ENCODE measurements around the gene NFIA. TPM values are rescaled to one million over a fixed set of nuclear protein-coding genes. Genes with fewer than 3 reads are reported as not detected.

The NFIA gene
- total and polyA plus RNA-seq, 9 of the 15 experiments (the other 6 are each of a cell fraction or from before 2014, with no cell fraction given) = 5.3 to 24.9 (median 9.8) TPM

DNA sequence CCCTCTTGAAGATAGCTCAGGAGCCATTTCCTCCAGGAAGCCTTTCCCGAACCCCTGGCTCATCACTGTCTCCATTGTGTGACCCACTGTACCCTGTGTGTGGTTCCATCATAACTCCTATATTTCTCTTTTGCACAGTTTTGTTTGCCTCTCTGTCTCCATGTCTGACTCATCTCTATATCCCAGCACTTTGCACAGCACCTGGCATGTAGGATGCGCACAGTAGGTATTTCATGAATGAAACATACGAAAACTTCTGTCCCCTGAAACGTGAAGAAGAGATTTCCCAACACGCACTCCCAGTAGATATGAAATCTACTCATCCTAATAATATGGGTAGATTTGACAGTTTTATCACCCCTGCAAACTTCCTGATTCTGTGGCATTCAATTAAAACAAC is 275.2 kb downstream of the NFIA start:
- H3K27ac ChIP-seq (ENCODE audit: extremely low read depth, low read depth, low read length) = no peak overlapping the region
- WGBS (ENCODE audit: insufficient coverage, low coverage, missing lambda C conversion rate) = 93% methylated on average over 5 of the region's 5 CpGs
- DNase-seq (ENCODE audit: extremely low read depth in 1 of 4, low spot score in 3 of 4) (no peak), FAIRE-seq (no peak), ATAC-seq (no peak)
- no TSS peak for BruUV-seq (replicated peaks)
- no peak overlapping the region for H3K4me3 ChIP-seq
- no peaks in the 10 kb centered on the region for H3K27me3 ChIP-seq (ENCODE audit: control insufficient read depth in 2 of 2, insufficient read depth in 2 of 2, low read length in 2 of 2)
- TF ChIP-seq ZKSCAN1 (IDR thresholded peaks at IDR 0.05; ENCODE audit: low read depth, low read length) (peak; percentile 94), ZNF239 (CRISPR knock-in tag; IDR thresholded peaks at IDR 0.05) (no peak)
- peaks cover 67% of the 10 kb centered on the region; the same call in 2 of the 3 replicates for H3K36me3 ChIP-seq (ENCODE audit: control insufficient read depth, insufficient read depth, low read length)
- in situ Hi-C loops (cut with MboI) (no loop called here), intact Hi-C loops (cut with micrococcal nuclease) (no loop called here)
- no peaks in the 10 kb centered on the region for H4K20me1 ChIP-seq (replicated peaks; ENCODE audit: control insufficient read depth, insufficient read depth, low read length)
- no peak overlapping the region for H2AFZ ChIP-seq (ENCODE audit: low read depth, low read length)
- no peak overlapping the region for H3K9ac ChIP-seq (ENCODE audit: insufficient read depth in 1 of 2, low read depth in 2 of 2, low read length in 2 of 2)
- peaks cover 4 to 5% of the 10 kb centered on the region in 2 experiments; a peak in 3 of 5 replicates for H3K4me1 ChIP-seq (replicated peaks in 1 of 2; ENCODE audit: control insufficient read depth in 2 of 2, insufficient read depth in 2 of 2, low read length in 2 of 2)
- H3K4me2 ChIP-seq (ENCODE audit: insufficient read depth, low read length) = no peak overlapping the region
- no peaks in the 10 kb centered on the region for H3K79me2 ChIP-seq (ENCODE audit: control insufficient read depth, insufficient read depth, low read length)
- no peaks in the 10 kb centered on the region for H3K9me1 ChIP-seq (ENCODE audit: control insufficient read depth, insufficient read depth, low read length)
- no peaks in the 10 kb centered on the region for H3K9me3 ChIP-seq (replicated peaks; ENCODE audit: control insufficient read depth, insufficient read depth, low read depth, low read length)
- ChIA-PET CTCF (ENCODE audit: low intra/inter-chr PET ratio) (no interaction called here), POLR2A (no interaction called here)

DNA sequence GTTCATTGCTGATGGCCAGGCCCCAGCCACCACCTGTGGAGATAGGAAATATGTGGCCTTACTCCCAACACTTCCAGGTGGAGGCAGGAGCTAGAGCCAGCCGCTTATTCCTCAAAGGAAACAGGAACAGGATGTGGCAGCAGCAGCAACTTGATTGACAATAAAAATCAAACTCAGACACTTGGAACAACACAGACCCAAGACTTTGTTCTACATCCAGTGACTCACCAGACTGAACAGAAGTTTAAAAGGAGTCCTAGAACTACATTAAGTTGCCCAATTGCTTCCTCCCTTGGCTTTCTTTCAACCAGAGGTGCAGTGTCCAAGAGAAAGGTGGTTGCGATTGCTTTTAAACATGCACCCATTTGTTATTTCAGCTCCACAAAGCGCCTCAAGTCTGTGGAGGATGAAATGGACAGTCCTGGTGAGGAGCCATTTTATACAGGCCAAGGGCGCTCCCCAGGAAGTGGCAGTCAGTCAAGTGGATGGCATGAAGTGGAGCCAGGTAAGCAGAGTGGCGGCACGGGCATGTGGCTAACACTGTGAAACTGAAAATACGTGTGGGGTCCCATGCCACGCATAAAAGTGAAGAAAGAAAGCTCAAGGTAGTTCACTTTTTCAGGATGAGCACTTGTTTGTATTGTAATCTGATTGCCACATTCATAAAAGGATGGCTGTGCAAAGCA is 276.6 kb downstream of the NFIA start:
- H3K9me1 ChIP-seq (ENCODE audit: control insufficient read depth, insufficient read depth, low read length) = no peaks in the 10 kb centered on the region
- in situ Hi-C loops (cut with MboI) (no loop called here), intact Hi-C loops (cut with micrococcal nuclease) (no loop called here)
- ChIA-PET CTCF (ENCODE audit: low intra/inter-chr PET ratio) (no interaction called here), POLR2A (interaction anchor here (0.6 kb wide), 1 partner anchor 1551 kb away, joined by 4 read pairs; no protein-coding TSS in a partner anchor)
- TF ChIP-seq DDX20 (tag; IDR thresholded peaks at IDR 0.05; ENCODE audit: low read depth) (no peak), ZBTB7A (IDR thresholded peaks at IDR 0.05; ENCODE audit: borderline replicate concordance, control insufficient read depth, low read depth, low read length) (no peak)
- TF ChIP-seq, protein P1, sequence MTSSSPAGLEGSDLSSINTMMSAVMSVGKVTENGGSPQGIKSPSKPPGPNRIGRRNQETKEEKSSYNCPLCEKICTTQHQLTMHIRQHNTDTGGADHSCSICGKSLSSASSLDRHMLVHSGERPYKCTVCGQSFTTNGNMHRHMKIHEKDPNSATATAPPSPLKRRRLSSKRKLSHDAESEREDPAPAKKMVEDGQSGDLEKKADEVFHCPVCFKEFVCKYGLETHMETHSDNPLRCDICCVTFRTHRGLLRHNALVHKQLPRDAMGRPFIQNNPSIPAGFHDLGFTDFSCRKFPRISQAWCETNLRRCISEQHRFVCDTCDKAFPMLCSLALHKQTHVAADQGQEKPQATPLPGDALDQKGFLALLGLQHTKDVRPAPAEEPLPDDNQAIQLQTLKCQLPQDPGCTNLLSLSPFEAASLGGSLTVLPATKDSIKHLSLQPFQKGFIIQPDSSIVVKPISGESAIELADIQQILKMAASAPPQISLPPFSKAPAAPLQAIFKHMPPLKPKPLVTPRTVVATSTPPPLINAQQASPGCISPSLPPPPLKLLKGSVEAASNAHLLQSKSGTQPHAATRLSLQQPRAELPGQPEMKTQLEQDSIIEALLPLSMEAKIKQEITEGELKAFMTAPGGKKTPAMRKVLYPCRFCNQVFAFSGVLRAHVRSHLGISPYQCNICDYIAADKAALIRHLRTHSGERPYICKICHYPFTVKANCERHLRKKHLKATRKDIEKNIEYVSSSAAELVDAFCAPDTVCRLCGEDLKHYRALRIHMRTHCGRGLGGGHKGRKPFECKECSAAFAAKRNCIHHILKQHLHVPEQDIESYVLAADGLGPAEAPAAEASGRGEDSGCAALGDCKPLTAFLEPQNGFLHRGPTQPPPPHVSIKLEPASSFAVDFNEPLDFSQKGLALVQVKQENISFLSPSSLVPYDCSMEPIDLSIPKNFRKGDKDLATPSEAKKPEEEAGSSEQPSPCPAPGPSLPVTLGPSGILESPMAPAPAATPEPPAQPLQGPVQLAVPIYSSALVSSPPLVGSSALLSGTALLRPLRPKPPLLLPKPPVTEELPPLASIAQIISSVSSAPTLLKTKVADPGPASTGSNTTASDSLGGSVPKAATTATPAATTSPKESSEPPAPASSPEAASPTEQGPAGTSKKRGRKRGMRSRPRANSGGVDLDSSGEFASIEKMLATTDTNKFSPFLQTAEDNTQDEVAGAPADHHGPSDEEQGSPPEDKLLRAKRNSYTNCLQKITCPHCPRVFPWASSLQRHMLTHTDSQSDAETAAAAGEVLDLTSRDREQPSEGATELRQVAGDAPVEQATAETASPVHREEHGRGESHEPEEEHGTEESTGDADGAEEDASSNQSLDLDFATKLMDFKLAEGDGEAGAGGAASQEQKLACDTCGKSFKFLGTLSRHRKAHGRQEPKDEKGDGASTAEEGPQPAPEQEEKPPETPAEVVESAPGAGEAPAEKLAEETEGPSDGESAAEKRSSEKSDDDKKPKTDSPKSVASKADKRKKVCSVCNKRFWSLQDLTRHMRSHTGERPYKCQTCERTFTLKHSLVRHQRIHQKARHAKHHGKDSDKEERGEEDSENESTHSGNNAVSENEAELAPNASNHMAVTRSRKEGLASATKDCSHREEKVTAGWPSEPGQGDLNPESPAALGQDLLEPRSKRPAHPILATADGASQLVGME (CRISPR knock-in tag; IDR thresholded peaks at IDR 0.05) = no peak
- H4K20me1 ChIP-seq (replicated peaks; ENCODE audit: control insufficient read depth, insufficient read depth, low read length) = no peaks in the 10 kb centered on the region
- ATAC-seq (no peak), FAIRE-seq (no peak), DNase-seq (ENCODE audit: extremely low read depth in 1 of 4, low spot score in 3 of 4) (no peak)
- no TSS peak for BruUV-seq (replicated peaks)
- WGBS (ENCODE audit: insufficient coverage, low coverage, missing lambda C conversion rate) = 94% methylated on average over 7 of the region's 8 CpGs
- no peak overlapping the region for H3K27ac ChIP-seq (ENCODE audit: extremely low read depth, low read depth, low read length)
- H3K36me3 ChIP-seq (ENCODE audit: control insufficient read depth, insufficient read depth, low read length) = peaks cover 57% of the 10 kb centered on the region; the same call in 2 of the 3 replicates
- H3K4me1 ChIP-seq (replicated peaks in 1 of 2; ENCODE audit: control insufficient read depth in 2 of 2, insufficient read depth in 2 of 2, low read length in 2 of 2) = peaks cover 4 to 5% of the 10 kb centered on the region in 2 experiments; a peak in 3 of 5 replicates
- H3K4me2 ChIP-seq (ENCODE audit: insufficient read depth, low read length) = no peak overlapping the region
- no peak overlapping the region for H2AFZ ChIP-seq (ENCODE audit: low read depth, low read length)
- no peak overlapping the region for H3K4me3 ChIP-seq
- H3K79me2 ChIP-seq (ENCODE audit: control insufficient read depth, insufficient read depth, low read length) = no peaks in the 10 kb centered on the region
- no peak overlapping the region for H3K9ac ChIP-seq (ENCODE audit: insufficient read depth in 1 of 2, low read depth in 2 of 2, low read length in 2 of 2)
- no peaks in the 10 kb centered on the region for H3K9me3 ChIP-seq (replicated peaks; ENCODE audit: control insufficient read depth, insufficient read depth, low read depth, low read length)
- no peaks in the 10 kb centered on the region for H3K27me3 ChIP-seq (ENCODE audit: control insufficient read depth in 2 of 2, insufficient read depth in 2 of 2, low read length in 2 of 2)
